Muscle of arm (tissue), 12 donors: Measurements from ENCODE around the gene PLEKHH3. TPM values are rescaled to one million over a fixed set of nuclear protein-coding genes. Genes with fewer than 3 reads are reported as not detected.

Experiments
- DNase-seq: peaks from one replicate; pipeline ENCODE4 v3.0.0-alpha.2; 2013
- polyA plus RNA-seq, 12 donors: library from polyadenylated mRNA; unstranded; fragments of 120-200 nt; gene quantifications; one replicate each; pipeline ENCODE4 v1.2.1, GENCODE V29; 2013; ENCODE audit not compliant: insufficient read length in 12 of 12

Gene PLEKHH3
- polyA plus RNA-seq, 12 donors: 21.0 to 70.2 (median 33.4) TPM; not detected in 1

DNA sequence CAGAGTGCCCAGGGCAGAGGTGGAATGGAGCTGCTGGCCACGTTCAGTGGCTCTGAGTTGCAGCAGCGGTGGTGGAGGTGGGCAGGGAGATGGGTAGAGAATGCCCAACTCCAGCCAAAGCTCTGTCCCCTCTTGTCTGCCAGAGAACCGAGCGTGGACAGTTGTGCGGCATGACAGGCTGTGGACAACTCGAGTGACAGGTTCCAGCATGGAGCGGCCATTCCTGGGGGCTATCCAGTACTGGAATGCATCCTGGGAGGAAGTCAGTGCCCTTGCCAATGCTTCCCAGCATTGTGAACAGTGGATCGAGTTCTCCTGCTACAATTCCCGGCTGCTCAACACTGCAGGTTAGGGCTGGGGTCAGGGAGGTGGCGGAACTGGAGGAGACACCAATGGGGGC lies 13.8 kb upstream of the PLEKHH3 start:
- no peak for DNase-seq

DNA sequence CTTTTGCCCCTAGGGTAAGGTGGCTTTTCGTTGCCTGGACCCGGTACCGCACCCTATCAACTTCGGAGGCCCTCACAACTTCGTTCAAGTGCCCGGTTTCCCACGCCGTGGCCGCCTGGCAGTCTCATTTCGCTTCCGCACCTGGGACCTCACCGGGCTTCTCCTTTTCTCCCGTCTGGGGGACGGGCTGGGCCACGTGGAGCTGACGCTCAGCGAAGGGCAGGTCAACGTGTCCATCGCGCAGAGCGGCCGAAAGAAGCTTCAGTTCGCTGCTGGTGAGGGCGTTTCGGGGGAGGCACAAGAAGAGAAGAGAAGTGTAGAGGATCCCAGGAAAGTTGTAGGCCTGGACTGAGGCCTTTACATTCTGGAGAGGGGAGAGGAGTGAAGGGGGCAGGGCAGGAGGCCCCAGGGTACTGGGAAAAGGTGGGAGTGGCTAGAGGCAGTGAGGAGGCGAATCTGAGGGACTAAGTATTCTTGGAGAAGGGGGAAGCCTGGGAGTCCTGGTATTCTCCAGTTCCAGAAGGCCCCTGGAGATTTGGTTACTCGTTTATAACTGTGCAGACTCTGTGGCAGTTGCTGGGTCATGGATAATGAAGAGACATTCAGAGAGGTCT lies 11.0 kb upstream of the PLEKHH3 start:
- DNase-seq: no peak

DNA sequence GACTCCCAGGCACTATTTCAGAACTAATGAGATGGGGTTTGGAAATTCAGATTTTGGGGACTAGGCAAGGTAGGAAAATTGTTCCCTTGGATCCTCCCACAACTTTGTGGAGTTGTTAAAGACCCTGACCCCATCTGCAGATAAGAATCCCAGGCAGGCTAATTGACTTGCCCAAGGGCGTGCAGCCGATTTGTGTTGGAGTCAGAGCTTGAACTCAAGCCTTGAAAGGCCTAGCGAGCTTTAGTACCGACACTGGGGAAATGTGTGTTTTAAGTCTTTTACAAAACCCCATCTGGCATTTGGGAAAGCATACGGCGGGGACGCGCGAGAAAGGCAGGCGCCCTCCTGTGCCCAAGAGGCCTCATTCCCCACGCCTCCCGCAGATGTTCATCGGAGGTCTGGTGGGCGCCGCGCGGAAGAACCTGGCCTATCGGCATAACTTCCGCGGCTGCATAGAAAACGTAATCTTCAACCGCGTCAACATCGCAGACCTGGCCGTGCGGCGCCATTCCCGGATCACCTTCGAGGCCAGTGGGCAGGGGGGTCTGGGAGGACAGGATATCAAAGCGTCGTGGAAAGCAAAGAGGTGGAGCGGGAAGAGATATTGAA lies 9.8 kb upstream of the PLEKHH3 start:
- no peak for DNase-seq

DNA sequence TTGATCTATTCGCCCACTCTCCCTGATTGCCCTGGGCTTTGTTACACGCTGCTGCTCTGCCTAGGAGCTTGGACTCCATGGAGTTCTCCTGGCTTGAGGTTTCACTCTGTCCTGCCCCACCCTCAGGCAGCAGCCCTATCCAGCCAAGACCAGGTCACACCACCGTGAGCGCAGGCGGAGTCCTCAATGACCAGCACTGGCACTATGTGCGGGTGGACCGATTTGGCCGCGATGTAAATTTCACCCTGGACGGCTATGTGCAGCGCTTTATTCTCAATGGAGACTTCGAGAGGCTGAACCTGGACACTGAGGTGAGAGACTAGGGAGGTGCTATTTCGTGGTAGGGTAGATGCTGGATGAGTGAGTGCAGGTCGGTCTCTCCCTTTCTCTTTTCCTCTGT lies 9.0 kb upstream of the PLEKHH3 start:
- DNase-seq: no peak

DNA sequence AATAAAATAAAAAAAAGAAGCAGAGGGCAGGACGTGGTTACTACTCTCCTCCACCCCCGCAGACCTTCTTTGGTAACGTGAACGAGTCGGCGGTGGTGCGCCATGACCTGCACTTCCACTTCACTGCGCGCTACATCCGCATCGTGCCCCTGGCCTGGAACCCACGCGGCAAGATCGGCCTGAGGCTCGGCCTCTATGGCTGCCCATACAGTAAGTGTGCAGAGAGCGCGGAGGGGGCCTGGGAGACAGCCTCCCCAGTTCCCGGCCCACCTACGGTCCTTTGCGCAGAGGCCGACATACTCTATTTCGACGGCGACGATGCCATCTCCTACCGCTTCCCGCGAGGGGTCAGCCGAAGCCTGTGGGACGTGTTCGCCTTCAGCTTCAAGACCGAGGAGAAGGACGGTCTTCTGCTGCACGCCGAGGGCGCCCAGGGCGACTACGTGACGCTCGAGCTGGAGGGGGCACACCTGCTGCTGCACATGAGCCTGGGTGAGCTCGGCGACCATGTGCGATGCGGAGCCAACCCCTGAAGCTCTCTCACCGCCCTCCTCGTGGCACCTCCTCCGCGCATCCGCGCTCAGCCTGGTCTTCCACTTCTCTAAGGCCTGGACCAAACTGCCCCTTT lies 8.2 kb upstream of the PLEKHH3 start:
- DNase-seq: no peak

DNA sequence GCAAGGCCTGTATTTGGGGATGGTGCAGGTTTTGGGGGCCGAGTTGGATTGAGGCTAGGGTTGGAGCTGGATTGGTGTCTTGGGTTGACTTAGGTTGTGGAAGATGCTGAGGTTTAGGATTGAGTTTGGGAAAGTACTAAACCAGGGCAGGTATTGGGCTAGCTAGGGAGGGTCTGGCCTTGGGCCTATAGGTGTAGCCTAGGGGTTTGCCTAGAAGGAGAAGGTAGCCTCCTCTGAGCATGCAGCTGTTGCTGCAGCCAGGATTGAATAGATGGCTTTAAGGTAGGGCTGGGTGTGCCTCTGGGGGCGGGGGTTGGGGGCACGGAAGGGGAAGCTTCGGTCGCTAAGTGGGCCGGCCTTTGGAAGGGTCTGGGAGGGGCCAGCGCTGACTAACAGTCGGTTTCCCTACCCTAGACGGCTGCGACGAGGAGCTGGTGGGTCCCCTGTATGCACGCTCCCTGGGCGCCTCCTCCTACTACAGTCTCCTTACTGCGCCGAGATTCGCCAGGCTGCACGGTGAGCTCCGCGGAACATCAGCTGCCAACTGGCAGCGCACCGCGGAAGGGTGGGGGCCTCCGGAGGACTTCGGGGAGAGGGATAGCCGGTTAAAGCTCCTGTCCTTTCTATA lies 6.7 kb upstream of the PLEKHH3 start:
- DNase-seq: peak; percentile 35

DNA sequence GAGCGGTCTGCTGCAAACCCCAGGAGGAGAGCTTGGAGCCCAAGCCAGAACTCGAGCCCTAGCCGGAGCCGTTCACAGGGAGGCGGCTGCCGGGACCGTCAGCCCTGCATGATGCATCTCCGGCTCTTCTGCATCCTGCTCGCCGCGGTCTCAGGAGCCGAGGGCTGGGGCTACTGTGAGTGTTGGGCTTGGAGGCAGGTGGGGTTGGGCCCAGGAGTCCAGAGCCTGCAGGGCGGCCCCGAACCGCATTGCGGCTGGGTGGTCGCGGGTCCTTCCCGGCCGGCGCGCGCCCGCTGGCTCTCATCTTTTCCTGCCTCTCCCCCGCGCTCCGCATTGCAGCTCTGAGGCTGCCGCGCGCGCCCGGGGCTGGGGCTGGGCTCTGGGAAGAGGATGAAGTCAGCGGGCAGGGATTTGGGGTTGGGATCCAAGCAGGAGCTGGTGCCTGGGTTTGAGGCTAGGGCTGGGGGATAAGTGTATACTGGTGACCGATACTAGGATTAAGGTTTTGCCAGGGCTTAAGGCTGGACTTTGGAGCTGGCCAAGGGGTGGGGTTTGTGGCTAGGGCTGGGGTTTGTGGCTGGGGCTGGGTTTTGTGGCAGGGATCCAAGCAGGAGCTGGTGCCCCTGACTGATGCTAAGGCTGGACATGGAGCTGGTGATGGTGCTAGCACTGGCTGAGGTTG lies 6.1 kb upstream of the PLEKHH3 start:
- DNase-seq: peak; percentile 67

DNA sequence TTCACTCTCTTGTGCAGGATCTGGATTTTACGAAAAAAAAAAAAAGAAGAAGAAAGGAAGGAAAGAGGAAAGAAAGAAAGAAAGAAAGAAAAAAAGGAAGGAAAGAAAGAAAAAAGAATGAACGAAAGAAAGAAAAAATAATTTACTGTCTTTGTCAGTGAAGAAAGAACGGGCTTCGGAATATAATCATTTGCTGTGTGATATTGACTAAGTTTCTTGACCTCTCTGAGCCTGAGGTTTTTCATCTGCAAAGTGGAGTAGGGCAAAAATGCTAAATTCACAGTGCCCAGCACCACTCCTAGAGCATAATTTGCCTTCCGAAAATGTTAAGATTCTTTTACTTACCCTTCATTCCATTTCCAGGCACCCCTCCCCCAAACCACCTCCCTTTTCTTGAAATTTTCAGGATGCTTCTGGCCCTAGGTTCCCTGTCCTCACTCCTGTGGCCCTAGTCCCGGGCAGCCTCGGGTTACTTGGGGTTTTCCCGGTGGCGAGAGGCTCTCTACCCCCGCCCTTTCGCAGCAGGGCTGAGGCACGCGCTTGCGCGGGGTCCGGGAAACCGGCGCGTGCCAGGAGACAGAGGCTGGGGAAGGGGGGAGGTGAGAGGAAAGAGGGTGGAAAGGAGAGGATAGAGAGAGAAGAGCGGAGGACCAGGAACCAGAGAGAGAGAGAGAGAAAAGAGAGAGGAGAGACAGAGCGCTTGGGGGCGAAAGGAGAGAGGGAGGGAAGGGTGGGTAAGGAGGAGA lies 5.4 kb upstream of the PLEKHH3 start, which contains the start of gene CNTNAP1:
TSS of gene CNTNAP1 (plus strand) at position 556 of the 746 bp plus-strand sequence. CDS start 299 bp downstream, outside the sequence.
- DNase-seq: peak; percentile 78

DNA sequence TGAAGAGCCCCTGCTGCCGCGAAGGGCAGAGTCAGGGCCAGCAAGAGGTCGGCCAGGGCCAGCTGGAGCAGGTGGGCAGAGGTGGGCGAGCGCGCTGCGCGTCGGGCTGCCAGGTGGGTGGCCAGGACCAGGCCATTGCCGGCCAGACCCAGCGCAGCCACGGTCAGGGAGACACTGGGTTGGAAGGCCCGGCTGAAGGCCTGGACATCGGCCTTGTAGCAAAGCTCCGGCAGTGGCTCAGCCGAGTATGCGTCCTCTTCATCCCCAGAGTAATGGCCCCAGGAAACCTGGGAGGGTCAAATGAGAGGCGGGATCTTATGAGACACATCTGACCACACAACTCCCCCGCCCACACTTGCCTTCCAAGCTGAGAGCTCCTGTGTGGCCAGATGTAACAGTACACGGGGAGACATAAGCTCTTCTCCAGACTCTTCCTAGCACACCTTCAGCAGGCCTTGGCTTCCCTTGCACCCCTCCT lies 3.6 kb upstream of the PLEKHH3 start:
- DNase-seq: no peak

DNA sequence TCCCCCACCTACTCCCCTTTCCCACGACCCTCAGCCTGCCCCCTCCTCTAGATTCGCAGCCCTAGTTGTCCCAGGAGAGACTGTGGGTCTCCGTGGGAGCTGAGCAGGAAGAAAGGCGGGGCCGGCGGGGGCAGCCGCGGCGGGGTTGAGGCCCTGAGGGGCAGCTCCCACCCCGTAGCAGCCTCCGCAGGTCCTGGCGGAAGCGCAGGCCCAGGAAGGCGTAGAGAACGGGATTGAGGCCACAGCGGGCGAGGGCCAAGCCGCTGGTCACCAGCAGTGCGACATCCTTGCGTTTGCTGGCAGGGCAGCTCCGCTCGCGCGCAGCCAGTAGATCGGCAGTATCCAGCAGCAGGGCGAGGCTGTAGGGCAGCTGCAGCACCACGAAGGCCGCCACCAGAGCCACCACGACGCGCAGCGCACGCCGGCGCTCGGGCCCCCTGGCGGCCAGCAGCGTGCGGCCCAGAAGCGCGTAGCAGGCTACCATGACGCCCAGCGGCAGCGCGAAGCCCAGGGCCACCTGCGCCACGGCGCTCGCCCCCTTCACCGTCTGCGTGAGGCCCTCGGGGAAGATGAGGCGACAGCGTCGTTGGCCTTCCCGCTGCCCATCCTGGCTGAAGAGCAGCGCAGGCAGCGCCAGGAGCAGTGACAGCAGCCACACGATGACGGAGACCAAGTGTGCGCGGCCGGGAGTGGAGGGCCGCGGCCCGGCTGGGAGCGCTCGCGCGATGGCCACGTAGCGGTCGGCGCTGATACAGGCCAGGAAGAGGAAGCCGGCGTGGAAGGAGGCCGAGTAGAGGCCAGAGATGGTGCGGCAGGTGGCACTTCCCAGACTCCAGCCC lies 2.9 kb upstream of the PLEKHH3 start:
- peak; percentile 79 for DNase-seq

DNA sequence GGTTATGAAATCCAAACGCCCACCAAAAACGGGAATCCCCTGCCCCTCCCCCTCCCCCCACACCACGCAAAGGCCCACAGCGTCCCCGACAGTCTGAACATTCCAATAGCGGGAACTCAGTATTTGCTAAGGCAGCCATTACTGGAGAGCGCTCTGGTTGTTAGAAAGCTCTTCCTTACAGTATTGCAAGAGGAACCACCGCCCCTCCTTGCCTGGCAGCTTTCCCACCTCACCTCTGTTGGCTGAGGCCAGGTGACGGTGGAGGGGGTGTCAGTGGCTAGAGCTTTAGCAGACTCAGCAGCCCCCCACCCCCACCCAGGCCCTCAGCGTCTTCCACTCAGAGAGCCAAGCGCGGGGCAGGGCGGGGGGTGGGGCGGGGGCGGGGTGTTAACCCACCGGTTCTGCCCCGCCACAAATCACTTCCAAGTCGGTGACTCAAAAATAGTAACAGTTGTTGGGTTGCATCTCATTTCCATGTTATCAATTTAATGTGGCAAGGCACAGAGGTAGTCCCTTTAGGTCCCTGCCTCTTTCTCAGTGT lies 2.2 kb upstream of the PLEKHH3 start:
- DNase-seq: peak; percentile 38

DNA sequence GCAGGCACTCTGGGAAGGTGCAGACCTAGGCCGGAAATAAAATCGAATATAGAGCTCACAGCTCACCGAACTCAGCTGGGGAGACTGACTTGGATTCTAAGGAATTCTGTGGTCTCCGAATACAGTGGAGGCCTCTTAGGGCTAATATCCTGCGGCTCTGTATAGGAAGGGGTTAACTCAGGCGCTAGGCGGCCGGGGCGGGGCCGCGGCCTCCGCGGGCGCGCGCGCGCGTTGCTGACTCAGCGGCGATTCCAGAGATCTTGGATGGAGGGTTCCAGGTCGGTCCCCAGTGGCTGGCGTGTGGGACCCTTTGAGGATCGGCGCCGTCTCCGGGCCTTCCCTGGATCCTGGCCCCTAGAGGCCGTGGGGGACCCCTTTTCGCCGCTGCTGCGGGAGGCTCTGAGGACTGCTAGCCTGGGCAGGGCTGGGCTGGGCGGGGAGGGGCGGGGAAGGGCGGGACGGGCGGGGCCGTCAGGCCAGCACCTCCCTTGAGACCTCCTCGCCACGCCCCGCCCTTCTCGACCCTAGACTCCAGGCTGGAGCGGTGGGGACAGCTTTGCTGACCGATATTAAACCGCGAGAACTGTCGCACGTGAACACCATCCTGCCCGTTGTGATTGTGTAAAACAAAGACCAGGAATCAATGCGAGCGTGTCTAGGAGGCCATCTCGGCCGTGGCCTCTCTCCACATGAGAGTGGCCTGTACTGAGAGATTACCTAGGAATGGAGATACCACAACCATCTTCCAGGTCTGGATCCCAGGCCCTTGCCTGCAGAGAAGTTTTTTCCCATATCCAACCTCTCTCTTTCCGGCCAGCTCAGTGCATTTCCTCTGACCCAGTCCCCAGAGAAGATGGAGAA lies 1.4 kb upstream of the PLEKHH3 start:
- peak; percentile 85 for DNase-seq

DNA sequence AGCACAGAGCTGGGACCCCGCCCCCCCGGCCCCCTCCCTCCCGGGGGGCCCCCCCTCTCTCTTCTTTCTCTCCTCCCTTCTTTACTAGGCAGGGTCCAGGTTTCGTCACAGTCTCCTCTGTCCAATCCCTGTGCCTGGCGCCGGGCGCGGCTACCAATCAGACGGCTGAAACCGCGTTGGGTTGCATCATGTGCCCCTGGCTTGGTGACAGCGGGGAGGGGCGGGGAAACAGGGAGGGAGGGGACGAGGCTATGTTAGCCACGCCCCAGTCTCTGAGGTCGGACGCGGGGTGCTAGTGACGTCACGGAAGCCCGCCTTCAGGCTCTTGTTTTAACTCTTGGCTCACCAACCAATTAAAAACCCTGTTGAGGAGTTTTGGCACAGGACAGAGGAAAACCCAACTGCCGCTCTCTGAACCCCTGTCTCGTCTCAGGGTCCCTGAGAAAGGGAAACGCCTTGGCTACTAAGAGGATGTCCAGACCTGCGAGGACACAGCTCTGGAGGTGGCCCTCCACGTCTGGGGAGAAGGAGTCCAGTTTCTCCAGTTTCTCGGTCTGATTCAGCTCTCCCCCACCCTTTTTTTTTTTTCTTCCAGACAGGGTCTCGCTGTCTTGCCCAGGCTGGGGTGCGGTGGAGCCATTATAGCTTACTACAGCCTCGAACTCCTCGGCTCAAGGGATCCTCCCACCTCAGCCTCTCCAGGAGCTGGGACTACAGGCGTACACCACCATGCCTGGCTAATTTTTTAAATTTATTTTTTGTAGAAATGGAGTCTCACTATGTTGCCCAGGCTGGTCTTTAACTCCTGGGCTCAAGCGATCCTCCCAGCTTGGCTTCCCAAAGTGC lies 441 bp upstream of the PLEKHH3 start:
- peak; percentile 100 for DNase-seq

DNA sequence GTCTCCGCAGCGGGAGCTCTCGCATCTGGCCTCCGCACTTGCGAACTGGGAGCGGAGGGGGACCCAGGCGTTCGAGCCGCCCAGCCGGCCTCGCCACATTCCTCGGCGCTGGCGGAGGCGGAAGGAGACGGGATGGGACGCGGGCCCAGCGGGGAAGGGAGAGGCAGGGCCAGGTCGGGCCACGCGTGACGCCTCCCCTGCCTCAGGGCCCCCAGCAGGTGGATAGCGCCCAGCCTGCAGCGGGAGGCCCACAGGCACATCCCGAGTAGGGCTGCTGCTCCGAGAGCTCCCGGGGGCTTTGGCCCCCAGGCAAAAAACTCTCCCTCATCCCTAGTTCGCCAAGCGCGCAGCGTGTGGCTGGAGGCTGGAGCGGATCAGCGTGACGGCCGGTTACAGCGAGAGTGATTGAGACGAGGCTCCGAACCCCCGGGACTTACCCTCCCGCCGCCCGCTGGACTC lies 800 bp downstream of the PLEKHH3 start:
- DNase-seq: no peak

DNA sequence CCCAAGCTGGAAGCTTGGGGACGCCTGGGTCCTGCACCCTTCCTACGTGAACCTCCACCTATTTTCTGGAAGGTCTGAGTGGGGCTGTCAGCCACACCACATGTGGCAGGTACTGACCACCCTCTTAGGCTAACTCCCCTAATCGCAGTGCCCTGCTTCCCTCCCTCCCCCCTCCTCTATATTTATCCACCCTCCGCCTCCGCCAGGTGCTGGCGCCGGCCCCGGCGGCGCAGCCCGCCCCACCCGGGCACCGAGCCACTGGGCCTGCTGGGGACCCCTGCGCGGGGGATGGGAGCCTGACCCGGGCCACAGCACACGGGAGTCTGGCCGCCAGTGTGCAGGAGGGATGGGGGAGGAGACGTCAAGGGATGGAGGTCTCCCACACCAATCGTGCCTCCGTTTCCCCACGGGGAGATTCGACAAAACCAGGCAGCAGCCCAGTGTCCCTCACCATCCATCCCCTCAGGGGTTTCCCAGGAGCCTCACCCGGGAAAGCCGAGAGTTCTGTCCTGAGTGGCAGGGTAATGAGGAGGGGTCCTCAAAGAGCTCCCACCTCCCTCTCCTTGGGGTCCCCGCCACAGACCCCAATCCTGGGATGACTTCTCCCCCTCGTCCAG lies 1.3 kb downstream of the PLEKHH3 start:
- DNase-seq: no peak

DNA sequence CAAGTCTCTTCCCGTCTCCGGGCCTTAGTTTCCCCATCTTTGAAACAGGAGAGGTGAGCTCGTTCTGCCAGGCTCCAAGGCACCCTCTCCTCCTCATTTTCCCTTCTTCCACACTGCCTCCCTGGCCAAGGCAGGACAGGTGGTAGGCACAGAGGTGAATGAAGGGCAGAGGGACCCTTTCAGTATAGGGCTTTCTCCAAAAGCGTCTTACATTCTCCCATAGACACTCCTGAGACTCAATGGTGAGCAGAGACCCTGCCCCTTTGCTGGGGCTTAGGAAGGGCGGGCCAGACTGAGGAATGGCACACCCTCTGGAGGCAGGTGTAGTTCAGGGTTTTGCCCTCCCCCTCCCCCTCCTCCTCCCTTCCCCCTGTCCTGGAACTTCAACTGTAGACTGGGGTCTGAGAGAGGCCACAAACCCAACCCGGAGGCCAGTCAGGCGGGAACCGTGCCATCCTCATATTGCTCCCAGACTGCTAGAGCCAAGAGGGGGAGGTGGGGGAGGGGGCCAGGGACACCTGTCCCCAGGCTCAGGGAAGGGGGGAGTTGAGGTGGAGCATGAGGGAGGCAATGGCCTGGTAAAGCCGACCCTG lies 1.9 kb downstream of the PLEKHH3 start:
- DNase-seq: no peak
